PFSK-1 (cell line): Measurements from ENCODE around the gene RHBG.

ENCODE experiments used
- FOXP2 ChIP-seq: optimal IDR thresholded peaks from 2 replicates; pipeline ENCODE3; 2011; ENCODE audit warnings: borderline replicate concordance, control low read depth, inconsistent platforms; ENCODE audit not compliant: insufficient read depth; ENCODE audit errors: extremely low read length, extremely low read depth
- POLR2AphosphoS5 ChIP-seq: IDR thresholded peaks from 2 replicates; pipeline ENCODE4 v1.6.1; 2012; ENCODE audit warnings: low read depth, mild to moderate bottlenecking, control low read depth, low read length, moderate library complexity
- REST ChIP-seq, 2 experiments: IDR thresholded peaks; 2 replicates each; pipeline versions ENCODE4 v1.6.1 to v1.8.0; 2011 to 2012; ENCODE audit warnings: low read depth in 2 of 2, low read length in 2 of 2, control low read depth in 1 of 2, inconsistent platforms in 1 of 2, mild to moderate bottlenecking in 1 of 2, moderate library complexity in 1 of 2; ENCODE audit not compliant: insufficient read depth in 1 of 2
- SIN3A ChIP-seq: IDR thresholded peaks from 2 replicates; pipeline ENCODE4 v1.6.1; 2012; ENCODE audit warnings: mild to moderate bottlenecking, low read length, moderate library complexity, borderline replicate concordance; ENCODE audit not compliant: insufficient read depth
- TAF1 ChIP-seq: IDR thresholded peaks from 2 replicates; pipeline ENCODE4 v1.6.1; 2012; ENCODE audit warnings: low read length, control low read depth, borderline replicate concordance; ENCODE audit not compliant: insufficient read depth

Gene RHBG

GRCh38 chr1:156367383-156368156 is 1.4 kb upstream of the RHBG start:
- TF ChIP-seq REST (IDR thresholded peaks at IDR 0.05; ENCODE audit: insufficient read depth in 1 of 2, low read depth in 2 of 2, low read length in 2 of 2) (no peak), POLR2AphosphoS5 (no peak), FOXP2 (no peak), SIN3A (no peak), TAF1 (no peak)

GRCh38 chr1:156368157-156368658 is 803 bp upstream of the RHBG start:
- TF ChIP-seq TAF1, result no peak
- no peak for TF ChIP-seq SIN3A
- no peak for TF ChIP-seq REST (IDR thresholded peaks at IDR 0.05; ENCODE audit: insufficient read depth in 1 of 2, low read depth in 2 of 2, low read length in 2 of 2)
- TF ChIP-seq FOXP2, result no peak
- TF ChIP-seq POLR2AphosphoS5, result no peak

GRCh38 chr1:156371553-156372264 is 2.7 kb downstream of the RHBG start:
- TF ChIP-seq FOXP2 (no peak), REST (IDR thresholded peaks at IDR 0.05; ENCODE audit: insufficient read depth in 1 of 2, low read depth in 2 of 2, low read length in 2 of 2) (no peak), POLR2AphosphoS5 (no peak), SIN3A (no peak), TAF1 (no peak)

- TF ChIP-seq FOXP2, result no peak
- no peak for TF ChIP-seq SIN3A
- no peak for TF ChIP-seq TAF1
- no peak for TF ChIP-seq REST (IDR thresholded peaks at IDR 0.05; ENCODE audit: insufficient read depth in 1 of 2, low read depth in 2 of 2, low read length in 2 of 2)
- no peak for TF ChIP-seq POLR2AphosphoS5
These were observed 3.2 kb downstream of the RHBG start for GRCh38 chr1:156372265-156372586.
